Effector memory CD4-positive, alpha-beta T cell (primary cell): ENCODE measurements around the gene KLC1.

Source experiments
- DNase-seq, 3 donors: peaks; one replicate each; pipeline ENCODE4 v3.0.0-alpha.2; 2020
- H3K27ac ChIP-seq: 2 replicates; pipeline ENCODE4 v1.7.0; 2013; ENCODE audit warnings: mild to moderate bottlenecking, low read length, moderate library complexity; ENCODE audit not compliant: insufficient read depth, poor library complexity, severe bottlenecking
- H3K27me3 ChIP-seq: replicated peaks from 2 replicates; pipeline ENCODE4 v1.7.0; 2013; ENCODE audit warnings: mild to moderate bottlenecking, low read length; ENCODE audit not compliant: insufficient read depth, control insufficient read depth, poor library complexity, severe bottlenecking
- H3K36me3 ChIP-seq: 2 replicates; pipeline ENCODE4 v1.7.0; 2013; ENCODE audit warnings: mild to moderate bottlenecking, low read length, moderate library complexity; ENCODE audit not compliant: control insufficient read depth, insufficient read depth
- H3K4me1 ChIP-seq: 2 replicates; pipeline ENCODE4 v1.7.0; 2013; ENCODE audit warnings: low read length, mild to moderate bottlenecking; ENCODE audit not compliant: control insufficient read depth, insufficient read depth, poor library complexity, severe bottlenecking
- H3K4me3 ChIP-seq: 2 replicates; pipeline ENCODE4 v1.7.0; 2013; ENCODE audit warnings: low read length, low read depth, mild to moderate bottlenecking; ENCODE audit not compliant: insufficient read depth, poor library complexity, severe bottlenecking
- H3K9me3 ChIP-seq: 2 replicates; pipeline ENCODE4 v1.7.0; 2013; ENCODE audit warnings: mild to moderate bottlenecking, low read length, moderate library complexity; ENCODE audit not compliant: control insufficient read depth

KLC1 gene

DNA sequence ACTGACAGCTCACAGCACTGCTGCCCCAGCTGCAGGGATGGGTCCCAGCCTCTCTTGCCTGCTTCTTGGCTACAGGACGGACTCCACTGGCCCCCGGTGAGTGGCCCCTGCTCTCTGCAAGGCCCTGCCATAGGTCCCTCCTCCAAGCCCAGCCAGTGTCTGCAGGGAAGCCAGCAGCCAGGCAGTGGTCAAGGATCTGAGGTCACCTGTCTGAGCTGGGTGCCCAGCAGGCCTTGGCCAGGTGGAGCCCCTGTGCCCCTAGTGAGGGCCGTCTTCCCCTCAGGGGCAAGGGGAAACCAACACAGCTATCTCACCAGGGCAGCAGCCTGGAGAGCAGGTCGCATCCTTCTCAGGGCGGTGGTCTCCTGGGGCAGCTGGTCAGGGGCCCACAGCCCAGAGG lies 73.1 kb downstream of the KLC1 start:
- no peak for DNase-seq
- Histone ChIP-seq H3K36me3 (peaks cover 43% of the 10 kb centered on the region), H3K27me3 (no peaks in the 10 kb centered on the region), H3K4me3 (no peak overlapping the region), H3K4me1 (no peaks in the 10 kb centered on the region), H3K27ac (no peak overlapping the region), H3K9me3 (no peaks in the 10 kb centered on the region)

DNA sequence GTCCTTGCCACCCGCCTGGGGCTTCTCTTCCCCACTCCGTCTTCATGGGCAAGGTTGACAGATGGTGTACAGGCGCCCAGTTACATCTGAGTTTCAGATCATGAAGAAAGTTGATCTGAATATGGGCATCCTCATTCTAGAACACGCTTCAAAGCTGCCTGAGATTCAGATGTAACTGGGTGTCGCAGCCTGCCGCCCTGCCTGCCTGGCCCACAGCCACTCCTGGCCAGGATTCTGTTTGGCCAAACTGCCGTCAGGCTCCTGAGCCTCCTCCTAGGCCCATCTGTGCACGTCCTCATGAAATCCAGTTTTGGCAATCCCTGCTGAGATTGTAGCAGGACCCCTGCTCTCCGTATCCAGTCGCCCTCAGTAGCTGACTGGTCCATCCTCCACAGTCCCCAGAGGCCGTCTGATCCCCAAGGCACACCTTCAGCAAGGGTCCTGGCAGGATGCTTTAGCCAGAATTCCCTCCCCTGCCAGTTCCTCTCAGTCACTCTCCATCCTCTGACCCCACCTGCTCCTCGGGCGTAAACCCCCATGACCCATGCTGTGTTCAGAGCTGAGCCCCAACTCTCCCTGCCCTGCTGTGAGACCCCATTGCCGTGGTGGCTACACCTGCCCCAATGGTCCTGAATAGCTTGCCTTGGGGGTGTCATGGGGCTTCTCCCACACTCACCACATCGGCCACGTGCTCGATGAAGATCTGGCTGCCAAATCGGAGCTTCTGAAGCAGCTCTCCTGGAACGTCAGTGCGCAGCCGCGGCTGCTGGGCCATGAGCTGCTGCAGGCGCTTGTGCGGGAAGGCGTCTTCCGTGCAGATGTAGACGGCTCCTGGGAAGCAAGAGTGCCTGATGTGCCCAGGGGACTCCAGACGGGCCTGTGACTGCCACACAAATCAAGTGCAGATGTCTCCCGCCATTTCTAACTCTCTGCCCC lies 73.8 kb downstream of the KLC1 start:
- DNase-seq, result no peak
- Histone ChIP-seq H3K9me3 (no peaks in the 10 kb centered on the region), H3K36me3 (peaks cover 39% of the 10 kb centered on the region), H3K27me3 (no peaks in the 10 kb centered on the region), H3K4me1 (no peaks in the 10 kb centered on the region), H3K4me3 (no peak overlapping the region), H3K27ac (no peak overlapping the region)

- Histone ChIP-seq H3K27me3 (no peaks in the 10 kb centered on the region), H3K36me3 (peaks cover 31% of the 10 kb centered on the region), H3K9me3 (no peaks in the 10 kb centered on the region), H3K4me1 (no peaks in the 10 kb centered on the region), H3K4me3 (no peak overlapping the region), H3K27ac (no peak overlapping the region)
- DNase-seq, result no peak
Observed at GRCh38 chr14:103703433-103704385, 74.7 kb downstream of the KLC1 start.

DNA sequence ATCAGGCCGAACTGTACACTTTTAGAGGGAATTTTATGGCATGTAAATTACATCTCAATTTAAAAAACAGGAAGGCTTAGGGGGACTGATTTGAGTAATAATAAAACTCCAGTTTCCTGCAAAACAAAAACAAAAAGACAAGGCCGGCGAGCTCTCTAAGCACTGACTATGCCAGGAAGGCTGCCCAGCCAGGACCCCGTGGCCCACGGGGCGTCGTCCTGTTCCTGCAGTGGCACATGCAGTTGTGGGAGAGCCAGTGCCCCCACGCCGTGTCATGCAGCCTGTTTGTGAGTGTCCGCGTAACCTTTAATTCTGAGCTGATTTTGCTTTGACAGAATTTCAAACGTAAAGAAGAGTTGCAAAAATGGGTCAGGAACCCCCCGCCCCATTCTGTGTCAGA lies 75.7 kb downstream of the KLC1 start:
- no peak for DNase-seq
- H3K9me3 ChIP-seq, result no peaks in the 10 kb centered on the region
- peaks cover 23% of the 10 kb centered on the region for H3K36me3 ChIP-seq
- no peak overlapping the region for H3K4me3 ChIP-seq
- H3K27ac ChIP-seq, result no peak overlapping the region
- H3K27me3 ChIP-seq, result no peaks in the 10 kb centered on the region
- H3K4me1 ChIP-seq, result no peaks in the 10 kb centered on the region

DNA sequence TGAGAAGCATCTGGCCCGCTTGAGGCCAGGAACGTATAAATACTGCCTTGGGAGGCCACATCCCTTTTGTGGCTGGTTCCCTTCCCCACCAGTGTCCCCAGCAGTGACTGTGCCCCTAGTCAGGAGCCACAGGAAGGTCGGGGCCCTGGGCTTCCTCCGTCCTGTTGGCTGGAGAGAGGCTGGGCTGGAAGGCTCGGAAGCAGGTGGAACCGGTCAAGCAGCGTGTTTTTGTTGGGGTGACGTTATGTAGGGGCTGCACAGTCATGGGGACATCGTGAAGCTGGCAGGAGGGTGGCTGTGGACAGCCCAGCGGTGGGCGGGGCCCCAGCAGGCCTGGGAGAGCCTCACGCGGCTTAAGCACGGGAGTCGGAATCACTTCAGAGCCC lies 76.1 kb downstream of the KLC1 start:
- Histone ChIP-seq H3K36me3 (peaks cover 19% of the 10 kb centered on the region), H3K9me3 (no peaks in the 10 kb centered on the region), H3K27me3 (no peaks in the 10 kb centered on the region), H3K4me1 (no peaks in the 10 kb centered on the region), H3K27ac (no peak overlapping the region), H3K4me3 (no peak overlapping the region)
- no peak for DNase-seq

DNA sequence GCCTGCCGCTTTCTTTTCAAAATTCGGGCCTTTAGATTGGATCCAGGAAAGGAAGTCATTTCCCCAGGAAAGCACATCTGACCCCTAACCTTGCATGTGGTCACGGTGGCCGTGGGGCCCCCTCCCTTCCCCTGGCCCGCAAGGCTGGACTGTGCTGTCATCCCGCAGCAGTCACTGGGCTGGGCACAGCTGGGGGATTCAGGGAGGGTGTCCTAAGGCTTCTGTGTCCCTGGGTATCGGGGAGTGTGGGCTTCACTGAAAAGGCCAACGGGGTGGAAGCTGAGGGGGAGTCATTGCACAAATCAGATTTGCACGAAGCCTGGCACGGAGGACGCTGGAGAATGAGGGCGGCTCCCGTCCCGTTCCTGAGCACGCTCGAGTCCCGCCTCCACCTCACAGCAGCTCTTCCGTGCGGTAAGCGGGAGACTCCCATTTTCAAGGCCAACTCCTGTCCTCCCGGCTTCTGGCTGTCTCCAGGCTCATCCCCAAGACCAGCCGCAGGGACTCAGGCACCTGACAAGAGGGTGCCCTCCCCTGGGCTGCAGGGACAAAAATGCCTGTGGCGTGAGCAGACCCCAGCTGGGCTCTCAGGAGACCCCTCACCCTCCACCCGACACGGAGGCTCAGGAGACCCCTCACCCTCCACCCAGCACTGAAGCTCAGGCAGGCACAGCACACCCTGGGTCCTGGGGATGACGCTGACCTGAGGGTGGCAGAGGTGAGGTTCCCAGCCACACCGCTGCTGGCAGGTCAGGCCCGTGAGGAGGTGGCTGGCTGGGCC lies 76.7 kb downstream of the KLC1 start:
- peaks cover 13% of the 10 kb centered on the region for H3K36me3 ChIP-seq
- no peak overlapping the region for H3K27ac ChIP-seq

DNA sequence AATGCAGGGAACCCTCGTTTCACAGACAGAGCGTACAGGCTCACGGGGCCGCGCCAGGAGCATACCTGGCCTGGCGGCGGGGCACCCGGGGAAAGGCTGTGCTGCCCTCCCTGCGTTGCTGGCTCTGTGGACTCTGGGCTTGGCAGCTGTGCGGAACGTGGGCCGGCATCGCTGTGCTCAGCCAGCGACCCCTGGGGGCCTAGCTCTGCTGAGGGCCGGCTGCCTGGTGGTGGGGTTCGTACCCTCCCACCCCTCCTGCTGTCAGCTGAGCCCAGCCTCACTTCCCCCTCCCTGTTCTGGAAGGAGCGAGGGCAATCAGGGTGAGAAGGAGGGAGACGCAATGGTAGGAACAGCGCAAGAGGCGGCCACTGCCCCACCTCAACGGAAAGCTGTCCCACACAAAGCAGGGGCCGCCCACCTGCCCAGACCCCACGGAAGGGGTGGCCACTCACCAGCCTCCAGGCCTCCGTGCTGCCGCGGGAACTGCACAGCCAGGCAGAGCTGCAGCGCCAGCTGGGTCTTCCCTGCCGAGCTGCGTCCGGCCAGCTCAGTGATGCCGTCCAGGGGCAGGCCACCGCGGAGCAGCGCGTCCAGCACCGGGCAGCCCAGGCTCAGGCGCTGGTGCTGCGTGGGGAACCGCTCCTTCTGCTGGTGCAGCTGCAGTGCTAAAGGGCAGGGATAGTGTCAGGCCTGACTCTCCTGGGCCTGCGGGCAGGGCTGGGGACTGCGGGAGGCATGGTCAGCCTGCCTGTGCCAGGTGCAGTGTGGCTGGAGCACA lies 77.7 kb downstream of the KLC1 start:
- H3K27me3 ChIP-seq, result no peaks in the 10 kb centered on the region
- H3K4me3 ChIP-seq, result no peak overlapping the region
- no peaks in the 10 kb centered on the region for H3K9me3 ChIP-seq
- peaks cover 9% of the 10 kb centered on the region for H3K36me3 ChIP-seq
- H3K27ac ChIP-seq, result no peak overlapping the region
- no peaks in the 10 kb centered on the region for H3K4me1 ChIP-seq
- no peak for DNase-seq

More for the DNA sequence above, 76.7 kb downstream of the KLC1 start:
- Histone ChIP-seq H3K4me1 (no peaks in the 10 kb centered on the region), H3K9me3 (no peaks in the 10 kb centered on the region), H3K4me3 (no peak overlapping the region), H3K27me3 (no peaks in the 10 kb centered on the region)
- DNase-seq, result no peak

GRCh38 chr14:103707329-103708263 lies 78.6 kb downstream of the KLC1 start:
- Histone ChIP-seq H3K9me3 (no peaks in the 10 kb centered on the region), H3K27me3 (no peaks in the 10 kb centered on the region), H3K27ac (no peak overlapping the region), H3K36me3 (peaks cover 9% of the 10 kb centered on the region), H3K4me1 (no peaks in the 10 kb centered on the region), H3K4me3 (no peak overlapping the region)
- DNase-seq, result no peak
